NCI-H1417 treated with DMSO at 0.1 percent for 48 hours (cell line): ENCODE measurements around the gene ST8SIA2.

Experiments
- DNase-seq: peaks from one replicate; lab custom pipeline; 2025; lab: John Stamatoyannopoulos, UW

ST8SIA2 gene, protein sequence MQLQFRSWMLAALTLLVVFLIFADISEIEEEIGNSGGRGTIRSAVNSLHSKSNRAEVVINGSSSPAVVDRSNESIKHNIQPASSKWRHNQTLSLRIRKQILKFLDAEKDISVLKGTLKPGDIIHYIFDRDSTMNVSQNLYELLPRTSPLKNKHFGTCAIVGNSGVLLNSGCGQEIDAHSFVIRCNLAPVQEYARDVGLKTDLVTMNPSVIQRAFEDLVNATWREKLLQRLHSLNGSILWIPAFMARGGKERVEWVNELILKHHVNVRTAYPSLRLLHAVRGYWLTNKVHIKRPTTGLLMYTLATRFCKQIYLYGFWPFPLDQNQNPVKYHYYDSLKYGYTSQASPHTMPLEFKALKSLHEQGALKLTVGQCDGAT

DNA sequence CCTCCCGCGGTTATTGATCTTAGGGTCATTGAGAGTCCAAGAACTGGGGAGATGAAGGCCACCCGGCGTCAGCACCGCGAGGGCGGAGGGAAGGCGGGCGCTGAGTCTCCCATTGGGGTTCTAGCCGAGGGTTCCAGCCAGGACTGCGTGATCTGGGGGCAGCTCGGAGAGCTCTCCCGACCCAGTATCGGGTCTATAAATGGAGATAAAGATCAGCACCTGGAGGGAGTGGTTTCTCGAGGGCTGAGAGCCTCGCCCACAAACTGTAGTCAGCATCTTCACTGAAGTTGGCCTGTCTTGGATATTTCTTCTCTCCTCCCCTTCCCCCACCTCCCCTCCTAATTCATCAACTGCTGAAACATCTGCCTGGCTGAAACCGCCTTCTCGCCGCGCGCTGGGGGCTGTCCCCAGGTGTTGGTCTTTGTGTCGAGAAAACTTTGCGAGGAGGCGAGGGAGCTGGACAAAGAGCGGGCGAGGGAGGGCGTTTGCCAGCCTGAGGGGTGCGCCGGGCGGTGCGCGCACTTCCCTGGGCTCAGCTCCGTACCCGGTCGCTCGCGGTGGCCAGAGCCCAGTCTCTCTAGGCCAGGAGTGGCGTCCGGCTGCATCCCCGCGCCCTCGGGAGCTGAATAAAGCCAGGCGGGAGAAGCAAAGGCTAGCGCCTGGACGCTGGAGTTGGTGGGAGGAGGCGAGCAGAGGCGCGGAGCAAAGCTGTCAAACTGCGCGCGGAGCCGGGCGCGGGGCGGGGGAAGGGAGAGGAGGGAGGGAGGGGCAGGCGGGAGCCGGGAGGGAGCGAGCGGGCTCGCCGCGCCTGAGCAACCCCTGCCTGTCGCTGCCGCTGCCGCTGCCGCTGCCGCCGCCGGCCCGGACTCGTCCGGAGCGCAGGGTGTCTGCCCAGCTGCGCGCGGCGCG, at the start of gene ST8SIA2:
TSS of gene ST8SIA2 (plus strand) at position 811 of the 909 bp plus-strand sequence. CDS start 184 bp downstream, outside the sequence.
- DNase-seq, result peak; percentile 17

DNA sequence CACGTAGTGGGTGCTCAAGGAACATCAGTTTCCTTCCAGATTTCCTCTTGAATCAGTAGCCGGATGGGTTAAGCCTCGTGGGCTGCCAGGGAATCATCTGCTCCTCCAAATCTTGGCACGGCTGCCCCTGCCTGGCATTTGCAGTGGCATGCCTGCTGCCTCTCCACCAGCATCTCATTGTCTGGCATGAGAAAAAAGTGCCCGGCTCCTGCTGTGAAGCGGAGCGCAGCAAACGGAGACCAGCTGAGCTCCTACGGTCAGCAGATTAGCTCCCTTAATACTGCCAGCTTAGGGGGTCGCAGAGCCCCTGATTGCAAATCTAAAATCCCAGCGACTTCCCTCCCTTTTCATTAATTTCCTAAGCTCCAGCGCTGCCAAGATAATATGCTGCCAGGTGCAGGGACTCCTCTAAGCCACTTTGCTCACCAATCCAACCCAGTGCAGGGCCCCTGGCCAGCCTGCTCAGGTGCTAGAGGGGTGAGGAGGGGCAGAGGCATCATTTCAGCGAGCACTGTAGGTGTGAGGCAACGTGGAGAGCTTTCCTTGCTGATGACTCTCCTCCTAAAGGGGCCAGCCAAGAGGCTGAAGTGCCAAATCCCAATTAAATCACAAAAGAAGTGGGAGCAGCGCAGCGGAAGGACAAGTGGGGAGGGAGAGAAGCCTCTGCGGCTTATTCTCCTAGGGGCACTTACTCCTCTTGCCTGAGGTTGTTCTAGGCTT, 49.6 kb upstream of the ST8SIA2 start:
- DNase-seq, result peak; percentile 24

DNA sequence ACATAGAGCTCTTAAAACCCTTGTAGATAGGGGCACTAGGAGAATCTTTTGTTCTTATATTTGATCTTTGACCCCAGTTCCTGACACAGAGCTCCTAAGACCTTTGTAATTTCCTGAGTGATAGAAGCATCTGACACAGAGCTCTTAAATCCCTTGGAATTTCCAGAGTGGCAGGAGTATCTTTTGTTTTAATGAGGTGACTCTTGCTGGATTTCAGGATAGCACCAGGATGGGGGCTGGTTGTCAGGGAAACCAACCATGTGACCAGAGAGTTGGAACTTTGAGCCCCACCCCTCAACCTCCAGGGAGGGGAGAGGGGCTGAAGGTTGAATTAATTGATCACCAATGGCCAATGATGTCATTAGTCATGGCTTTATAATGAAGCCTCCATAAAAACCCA, 47.6 kb upstream of the ST8SIA2 start:
- no peak for DNase-seq

DNA sequence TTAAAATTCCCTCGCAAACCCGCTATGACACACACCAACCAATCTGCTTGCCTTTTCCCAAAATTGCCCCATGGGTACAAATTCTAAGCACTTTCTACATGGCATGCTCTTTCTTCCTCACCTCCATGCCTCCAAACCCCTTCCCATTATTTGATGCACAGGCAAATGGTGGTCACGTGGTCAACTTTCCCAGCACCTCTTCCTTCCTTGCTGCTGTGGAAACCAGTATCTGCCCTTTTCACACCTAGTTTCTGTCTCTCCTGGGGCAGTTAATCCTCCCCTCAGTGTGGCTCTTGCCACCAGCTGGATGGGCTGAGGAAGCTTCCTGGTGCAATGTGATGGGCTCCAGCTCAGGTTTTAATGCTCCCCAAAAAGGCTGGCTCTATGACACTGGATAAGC, 38.4 kb upstream of the ST8SIA2 start:
- no peak for DNase-seq

DNA sequence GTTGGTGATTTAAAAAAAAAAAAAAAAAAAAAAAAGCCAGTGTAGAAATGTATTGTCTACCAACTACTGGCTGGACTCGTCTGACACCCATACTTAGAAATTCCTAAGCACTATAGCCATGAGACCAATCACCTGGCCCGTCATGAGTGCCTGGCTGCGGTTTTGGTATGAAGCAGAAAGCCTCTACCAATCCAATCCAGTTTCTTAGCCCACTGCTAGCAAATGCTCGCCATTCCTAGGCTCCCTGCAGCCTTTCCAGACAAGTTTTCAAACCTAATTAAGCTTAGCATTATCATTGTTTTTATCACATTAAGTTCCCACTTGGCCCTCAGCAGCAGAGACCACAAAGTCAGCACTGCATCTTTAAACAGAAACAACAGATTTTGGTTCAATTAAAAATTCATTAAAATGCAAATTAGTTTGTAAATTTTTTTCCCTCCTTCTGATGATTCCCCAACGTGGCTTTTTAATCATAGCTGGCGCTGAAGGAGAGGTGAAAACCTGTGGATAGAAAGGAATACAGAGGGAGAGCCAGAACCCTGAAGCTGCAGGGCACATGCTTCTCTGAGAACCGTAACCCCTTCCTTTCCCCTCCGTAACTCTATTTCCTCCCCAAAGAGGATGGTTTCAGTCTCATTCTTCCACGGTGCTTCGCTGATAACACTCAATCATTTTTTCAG, 32.2 kb upstream of the ST8SIA2 start:
- no peak for DNase-seq

DNA sequence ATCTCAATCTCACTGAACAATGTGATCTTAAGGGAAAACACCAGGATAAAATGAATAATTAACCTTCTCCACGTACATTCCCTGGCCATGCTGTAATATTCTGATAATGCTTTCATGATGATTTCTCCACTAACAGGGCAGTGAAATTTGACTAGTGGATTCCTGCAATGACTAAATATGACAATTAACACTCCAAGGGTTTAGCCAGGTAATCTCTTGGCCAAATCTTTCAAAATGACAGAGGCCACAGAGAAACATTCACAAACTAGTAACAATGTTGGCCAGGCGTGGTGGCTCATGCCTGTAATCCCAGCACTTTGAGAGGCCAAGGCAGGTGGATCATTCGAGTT, 31.7 kb upstream of the ST8SIA2 start:
- DNase-seq, result no peak

DNA sequence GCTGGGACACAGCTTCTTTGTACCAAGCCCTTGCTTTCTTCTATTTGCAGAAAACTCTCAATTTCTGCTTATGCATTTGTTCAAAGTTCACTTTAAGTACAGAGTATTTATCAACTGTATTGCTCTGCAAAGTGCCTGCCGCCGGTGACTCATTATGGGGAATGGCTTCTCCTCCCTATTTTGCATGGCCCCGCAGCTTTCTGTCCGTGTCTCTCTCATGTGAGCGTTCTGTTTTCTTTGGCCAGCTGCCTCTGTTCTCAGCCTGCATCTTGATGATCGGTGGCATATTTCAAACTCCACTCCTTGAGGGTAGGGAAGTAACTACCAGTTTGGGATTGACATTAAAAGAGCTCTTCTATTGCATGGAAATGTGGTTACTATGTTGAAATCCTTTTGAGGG, 28.6 kb upstream of the ST8SIA2 start:
- no peak for DNase-seq

DNA sequence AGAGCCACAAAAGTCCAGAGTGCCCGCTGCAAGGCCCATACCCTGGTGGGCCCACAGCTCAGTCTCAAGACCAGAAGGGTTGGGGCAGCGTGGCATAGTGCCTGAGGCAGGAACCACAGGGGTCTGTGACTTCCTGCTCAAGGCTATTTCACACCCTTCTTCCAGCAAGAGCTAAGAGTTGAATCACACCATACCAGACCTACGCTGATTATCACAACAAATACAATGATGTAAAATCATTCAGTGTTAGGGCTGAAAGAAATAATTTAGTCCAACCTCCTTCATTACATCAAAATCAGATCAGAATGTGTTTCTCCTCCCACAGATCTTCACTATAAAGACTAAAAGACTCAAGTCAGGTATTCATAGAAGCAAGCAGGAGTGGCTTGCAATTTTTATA, 27.8 kb upstream of the ST8SIA2 start:
- no peak for DNase-seq

DNA sequence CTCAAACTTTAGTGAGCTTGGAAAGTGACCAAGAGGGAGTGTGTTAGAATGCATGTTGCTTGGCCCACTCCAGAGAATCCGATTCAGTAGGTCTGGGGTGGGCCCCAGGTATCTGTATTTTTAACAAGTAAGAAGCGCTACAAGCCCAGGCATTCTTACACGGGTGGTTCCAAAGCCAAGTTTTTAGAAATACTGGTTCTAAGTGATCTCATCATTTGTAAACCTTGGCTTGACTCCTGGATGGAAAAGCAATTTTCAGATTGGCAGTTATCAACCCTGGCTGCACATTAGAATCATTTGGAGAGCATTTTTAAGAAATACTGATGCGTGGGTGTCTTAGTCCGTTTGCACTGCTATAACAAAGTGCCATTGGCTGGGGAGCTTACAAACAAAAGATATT, 27.3 kb upstream of the ST8SIA2 start:
- no peak for DNase-seq

DNA sequence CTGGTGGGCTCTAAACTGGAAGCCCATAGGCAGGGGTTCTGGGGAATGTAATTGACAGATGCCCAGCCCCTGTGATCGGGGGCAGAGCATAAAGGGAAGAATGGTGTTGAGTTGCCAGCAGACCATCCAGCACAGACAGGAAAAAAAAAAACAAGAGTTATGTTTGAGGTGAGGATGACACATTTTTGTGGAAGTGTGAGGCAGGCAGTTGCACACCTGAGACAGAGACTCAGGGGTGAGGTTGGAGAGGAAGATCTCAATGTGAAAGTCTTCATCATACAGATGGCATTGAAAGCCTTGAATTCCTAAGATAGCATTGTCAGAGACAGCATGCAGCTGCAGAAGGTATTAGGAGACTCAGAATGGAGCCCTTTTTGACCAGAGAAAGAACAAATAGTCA, 18.6 kb upstream of the ST8SIA2 start:
- DNase-seq, result no peak

DNA sequence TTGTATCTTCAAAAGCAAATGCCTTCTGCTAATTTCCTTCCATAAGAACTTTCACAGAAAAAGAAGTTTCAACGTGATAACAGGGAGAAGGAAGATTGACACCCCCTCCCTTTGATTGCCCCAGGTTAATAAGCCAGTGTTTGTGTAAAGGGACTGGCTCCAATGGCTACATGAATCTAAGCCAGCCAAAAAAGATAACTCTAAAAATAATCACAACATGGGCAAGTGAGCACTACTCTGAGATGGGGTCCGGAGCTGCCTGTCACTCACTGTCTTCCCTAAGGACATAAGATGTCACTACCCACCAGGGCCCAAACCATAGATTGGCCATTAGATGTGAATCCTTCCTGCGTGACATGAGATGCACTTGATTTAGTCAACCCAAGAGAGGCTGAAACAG, 17.6 kb upstream of the ST8SIA2 start:
- DNase-seq, result no peak

DNA sequence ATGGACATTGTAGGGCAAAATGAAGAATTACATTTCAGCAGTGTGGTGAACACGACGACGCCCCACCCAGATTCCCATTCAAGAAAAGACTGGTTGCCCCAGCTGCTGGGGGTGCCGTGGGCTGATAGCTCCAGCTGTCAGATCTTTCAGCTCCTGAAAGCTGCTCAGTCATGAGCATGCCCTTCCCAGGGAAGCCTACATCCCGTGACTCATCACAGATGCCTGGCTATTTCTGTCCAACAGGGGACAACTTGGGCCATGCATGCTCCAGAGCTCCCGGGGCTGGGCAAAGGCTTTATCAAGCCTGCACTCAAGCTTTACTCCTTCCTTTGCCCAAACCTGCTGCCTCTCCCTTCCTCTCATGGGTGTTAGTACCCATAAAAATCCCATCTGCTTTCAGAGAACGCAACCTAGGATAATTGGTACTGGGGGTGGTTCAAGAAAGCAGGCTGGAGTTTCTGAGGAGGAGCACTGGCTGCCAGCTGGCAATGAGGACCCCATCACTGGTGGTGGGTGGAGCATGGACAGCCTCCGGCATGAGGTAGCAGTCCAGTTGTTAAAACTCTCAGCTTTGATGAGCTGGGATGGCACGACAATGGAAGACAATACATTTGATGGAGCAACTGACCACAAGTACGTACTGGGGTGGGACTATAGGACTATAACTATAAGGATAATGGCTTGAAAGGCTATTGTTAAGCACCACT, 16.4 kb upstream of the ST8SIA2 start:
- DNase-seq, result no peak

DNA sequence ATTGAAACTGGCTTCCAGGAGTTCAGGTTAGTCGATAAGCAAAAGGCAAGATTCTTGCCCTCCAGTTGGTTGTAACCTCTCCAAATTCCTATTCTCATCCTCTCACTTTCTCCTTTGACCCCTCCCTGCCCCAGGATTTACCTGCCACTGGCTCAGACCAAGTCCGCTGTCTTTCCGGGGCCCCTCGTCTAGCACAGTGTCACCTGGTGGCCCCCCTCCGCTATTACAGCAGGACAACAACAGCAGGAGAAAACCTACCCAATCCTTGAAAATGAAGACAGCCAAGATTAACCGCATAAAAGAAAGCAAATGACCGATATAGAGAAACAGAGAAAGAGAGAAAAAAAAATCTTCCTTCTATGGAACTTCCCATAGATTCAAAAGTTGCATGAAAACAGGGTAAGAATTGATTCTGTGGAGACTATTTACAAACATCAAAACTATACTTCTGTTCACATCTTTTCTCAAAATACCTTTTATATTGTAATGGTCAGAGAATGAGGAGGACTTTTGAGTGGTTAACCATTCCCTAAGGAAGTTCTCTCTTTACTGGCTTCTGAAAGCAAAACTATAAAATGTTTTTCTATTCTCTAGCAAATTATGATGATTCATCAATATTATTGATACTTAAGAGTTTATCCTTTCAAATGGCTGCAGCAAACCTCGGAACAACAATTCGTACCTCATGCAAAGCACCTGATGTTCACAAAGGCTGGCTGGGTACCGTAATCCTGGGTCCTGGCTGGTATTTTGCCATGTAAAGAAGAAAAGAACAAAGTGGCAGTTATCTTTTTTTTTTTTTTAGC, 10.0 kb upstream of the ST8SIA2 start:
- no peak for DNase-seq

DNA sequence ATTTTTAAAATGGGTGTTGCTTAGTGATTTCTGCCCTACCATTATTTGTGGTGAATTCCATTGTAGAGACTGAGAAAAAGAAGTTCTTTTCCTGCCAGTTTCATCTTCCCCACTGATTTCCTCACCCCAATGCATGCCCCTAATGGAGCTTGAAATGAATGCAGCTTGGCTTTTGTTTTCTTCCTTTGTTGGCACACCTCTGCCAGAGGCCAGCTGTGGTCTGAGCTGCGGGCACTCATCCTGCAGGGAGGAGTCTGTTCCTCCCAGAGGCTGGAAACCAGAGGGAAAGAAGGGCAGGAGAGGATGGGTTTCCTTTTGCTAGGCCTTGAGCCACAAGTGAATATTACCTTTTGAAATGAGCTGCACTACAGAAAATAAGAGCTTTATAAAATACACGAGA, 9.3 kb upstream of the ST8SIA2 start:
- DNase-seq, result no peak

DNA sequence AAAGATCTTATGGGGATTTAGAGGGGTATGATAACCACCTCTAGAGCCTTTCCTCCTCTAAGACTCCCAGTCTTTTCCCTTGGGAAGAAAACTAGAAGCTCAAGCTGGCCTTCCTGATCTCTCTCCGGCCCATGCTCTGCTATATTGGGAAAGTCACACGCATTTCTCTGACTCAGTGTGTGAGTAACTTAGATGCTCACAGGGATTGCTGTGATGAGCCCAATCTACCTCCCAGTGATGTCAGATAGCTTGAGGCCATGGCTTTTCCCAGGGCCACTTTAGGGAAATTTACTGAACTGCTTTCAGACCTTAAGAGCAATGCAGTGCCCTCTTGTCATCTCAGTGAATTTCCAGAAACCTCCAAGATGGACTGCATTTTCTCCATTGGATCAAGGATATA, 8.6 kb upstream of the ST8SIA2 start:
- DNase-seq, result no peak

DNA sequence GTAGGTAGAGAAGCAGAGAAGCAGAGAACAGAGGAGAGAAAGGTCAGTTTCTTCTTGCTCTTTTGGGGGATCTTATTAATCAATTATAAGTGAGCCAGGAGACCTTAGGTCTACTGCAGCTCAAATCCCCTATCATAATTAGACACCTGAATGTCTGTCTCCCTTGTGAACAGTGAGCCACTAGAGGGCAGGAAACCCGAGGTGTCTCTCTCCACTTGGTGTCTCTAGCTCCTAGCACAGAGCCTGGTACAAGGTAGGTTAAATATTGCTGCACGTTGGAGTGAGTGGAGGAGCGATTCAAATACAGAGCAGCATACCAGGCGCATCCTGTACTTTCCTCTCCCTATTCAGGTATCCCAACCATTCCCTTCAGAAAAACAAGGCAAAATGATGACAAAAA, 2.0 kb upstream of the ST8SIA2 start:
- no peak for DNase-seq

DNA sequence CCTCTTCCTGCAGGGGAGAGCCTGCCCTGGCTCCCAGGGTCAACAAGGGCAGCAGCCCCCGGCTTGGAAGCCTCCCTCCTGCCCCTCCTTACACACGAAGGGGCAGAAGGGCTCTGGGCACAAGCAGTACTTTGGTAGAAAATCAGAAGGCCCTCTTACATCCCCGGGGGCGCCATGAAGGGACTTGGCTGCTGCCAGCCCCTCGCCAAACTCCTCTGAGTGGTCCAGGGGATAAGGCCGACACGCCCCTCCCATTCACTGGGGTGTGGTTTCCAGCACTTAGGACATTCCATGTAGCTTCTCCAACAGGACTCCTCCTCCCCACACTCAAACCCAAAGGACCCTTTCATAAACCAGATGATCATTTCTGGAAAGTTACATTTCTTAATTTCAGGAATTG, 1.2 kb upstream of the ST8SIA2 start:
- DNase-seq, result no peak

DNA sequence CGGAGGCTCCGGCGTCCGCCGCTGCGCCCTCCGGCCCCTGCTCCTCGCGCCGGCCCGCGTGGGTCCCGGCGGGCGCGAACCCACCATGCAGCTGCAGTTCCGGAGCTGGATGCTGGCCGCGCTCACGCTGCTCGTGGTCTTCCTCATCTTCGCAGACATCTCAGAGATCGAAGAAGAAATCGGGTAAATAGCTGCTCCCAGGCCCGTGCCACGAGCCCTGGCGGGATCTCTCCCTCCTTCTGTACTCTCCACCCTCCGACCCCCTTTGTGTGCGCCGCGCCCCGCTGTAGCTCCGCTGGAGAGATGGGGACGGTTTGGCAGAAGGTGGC, 263 bp downstream of the ST8SIA2 start:
- no peak for DNase-seq

DNA sequence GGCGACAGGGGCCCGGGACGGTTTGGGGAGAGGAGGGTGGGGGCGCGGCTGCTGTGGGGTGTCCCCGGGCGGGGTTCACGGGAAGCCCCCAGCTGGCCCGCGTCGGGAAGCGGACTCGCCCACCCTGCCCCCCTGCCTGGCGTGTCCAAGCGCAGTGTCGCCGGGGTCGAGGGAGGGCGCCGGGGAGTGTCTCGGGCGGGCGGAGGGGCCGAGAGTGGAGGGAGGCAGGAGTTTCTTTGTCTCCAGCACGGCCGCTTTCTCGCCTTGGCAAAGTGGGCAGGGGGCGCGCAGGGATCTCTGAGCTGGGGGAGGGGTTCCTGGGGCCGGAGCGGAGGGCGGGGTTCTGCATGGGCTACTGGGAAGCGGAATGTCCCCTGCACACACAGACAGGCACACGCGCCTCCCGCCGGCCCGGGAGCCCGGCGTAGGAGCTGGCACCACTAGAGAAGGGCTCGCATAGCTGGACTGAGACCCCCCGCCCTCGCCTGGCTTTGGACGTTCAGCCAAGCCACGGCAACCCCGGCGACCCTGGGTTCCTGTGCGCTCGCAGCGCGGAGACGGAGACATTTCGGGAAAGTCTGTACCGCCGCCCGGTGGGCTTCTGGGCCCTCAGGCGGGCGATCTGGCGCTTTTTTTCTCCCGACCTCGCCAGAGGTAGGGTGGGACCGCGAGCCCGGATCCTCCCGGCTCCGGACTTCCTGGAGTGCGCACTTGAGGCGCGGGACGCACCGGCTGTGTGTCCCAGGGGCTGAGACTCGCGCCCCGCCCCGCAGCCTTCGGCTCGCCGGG, 822 bp downstream of the ST8SIA2 start:
- no peak for DNase-seq

DNA sequence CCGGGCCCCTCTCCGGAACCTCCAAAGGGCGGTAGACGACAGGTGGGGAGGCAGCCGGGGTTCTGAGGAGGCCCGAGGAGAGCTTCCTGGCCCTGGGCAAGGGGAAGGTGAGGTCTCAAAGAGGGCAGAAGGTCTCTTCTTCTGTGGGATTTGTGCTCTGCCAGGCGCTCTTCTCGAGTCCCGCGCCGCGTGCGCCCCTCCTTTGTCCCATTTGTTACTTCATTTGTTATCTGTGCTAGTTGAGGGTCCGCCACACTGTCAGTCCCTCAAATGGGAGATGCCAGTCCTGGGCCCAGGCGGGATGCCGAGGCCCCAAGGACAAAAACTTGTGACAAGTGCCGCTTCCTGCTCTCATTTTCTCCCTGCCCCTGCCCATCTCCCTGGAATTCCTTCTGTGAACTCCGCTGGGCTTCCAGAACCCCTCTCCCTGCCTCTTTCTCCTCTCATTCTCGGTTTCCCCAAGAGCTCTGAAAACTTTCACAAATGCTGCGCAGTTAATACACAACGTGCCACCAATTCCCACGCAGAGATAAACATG, 1.5 kb downstream of the ST8SIA2 start:
- DNase-seq, result no peak
